Measurements from ENCODE around the gene FRMD1.

The FRMD1 gene

DNA sequence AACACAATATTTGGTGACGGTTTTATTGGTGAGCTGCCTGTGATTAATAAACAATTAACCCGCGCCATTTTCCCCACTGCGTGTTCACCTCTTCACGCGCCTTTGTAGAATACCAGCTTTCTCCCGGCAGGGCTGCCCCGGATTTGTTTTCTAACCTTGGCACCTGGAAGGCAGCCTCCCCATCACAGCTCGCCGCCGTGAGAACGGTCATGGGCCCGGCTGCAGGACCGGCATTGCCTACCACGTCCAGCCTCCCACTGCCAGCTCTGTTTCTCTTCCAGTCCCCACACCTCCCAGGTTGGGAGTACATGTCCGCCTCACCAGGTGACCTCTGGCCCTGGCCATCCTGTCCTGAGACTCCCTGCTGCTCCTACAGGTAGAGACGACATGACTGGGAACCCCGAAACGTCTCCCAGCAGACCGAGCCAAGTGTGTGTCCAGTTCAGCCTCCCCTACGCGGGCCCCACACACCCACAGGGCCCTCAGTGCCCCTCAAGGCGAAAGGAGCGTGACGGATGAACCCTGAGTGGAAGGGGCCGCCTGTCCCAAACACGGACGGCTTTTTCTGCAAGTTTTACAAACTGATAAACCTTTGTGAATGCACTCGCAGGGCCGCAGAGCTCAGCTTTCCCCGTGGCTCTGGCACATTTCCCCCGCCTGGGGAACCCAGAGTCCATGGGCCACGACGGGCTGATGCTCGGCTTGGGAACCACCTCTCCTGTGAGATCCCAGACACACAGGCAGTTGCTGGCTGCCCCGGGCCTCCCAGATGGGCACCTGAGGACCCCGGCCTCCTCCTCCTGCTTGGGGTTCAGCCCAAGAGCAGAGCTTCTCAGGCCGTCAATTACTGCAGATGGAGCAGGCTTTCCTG, 25.7 kb downstream of the FRMD1 start:
- no peak for DNase-seq

DNA sequence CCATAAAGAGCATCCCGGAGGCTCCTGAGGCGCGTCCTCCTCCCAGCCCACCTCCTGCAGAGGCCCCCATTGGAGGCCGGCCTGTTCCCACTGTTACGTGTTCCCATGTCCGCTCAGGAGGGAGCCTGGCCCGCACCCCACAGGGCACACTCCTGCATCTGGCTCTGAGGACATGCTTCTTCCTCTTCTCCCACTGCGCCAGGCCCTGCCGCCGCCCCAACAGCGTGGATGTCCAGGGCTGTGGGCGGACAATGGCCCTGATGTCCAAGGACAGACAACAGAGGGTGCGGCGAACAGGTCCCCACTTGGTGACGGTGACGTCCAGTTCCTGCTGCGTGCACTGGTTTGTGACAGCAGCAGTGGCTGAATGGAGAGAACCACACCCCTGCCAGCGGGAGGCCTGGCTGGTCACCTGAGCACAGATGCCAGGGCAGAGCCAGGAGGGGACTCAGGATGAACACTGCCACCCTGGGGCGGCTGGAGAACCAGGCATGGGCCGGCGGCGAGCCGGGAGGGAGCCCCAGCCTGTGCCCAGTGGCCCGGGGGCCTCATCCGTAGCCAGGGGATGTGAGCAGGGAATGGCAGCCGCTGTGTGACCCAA, 26.6 kb downstream of the FRMD1 start:
- no peak for DNase-seq

DNA sequence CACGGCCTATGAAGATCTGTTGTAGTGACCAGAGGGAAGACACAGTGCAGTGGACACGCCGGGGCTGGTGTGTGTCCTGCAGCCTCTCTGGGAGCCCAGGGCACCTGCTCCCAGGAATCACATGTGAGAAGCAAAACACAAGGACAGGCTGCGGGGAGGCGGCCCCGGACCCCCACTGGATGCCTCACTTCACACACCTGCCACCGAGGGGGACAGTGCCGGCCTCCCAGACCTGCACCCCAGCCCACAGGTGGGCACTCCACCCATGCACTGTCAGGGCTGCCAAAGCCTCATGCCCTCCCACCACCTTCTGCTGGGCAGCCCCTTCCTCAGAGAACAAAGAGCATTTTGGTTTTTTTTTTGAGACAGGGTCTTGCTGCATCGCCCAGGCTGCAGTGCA, 27.4 kb downstream of the FRMD1 start:
- no peak for DNase-seq

DNA sequence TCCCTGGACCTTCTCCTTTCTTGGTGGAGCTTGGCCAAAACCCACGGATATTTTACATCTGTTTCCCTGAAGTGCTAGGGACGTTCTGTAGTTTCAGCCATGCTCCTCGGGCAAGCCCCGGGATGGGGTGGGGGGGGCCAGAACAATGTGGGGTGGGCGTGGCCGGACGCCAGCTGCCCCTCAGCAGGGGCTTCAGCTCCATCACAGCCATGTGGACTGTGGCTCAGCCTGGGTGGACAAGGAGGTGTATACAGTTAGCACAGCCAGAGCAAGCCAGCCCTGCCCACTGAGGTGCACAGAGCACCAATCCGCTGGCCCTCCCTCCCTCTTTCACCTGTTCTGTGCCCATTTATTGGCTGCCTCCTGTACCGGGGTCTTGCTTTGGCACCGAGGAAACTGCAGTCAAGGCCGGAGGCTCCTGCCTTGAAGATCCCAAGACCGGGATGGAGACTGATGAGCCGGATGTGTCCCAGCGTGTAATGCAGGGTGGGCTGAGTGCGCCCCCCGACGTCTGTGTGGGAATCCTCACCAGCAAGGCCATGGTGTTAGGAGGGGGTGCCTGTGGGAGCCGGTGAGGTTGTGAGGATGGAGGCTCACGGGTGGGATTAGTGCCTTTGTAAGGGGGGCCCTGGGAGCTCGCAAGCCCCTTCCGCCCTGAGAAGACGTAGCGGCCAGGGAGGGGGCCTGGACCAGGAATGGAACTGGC, 28.0 kb downstream of the FRMD1 start:
- DNase-seq, result no peak

DNA sequence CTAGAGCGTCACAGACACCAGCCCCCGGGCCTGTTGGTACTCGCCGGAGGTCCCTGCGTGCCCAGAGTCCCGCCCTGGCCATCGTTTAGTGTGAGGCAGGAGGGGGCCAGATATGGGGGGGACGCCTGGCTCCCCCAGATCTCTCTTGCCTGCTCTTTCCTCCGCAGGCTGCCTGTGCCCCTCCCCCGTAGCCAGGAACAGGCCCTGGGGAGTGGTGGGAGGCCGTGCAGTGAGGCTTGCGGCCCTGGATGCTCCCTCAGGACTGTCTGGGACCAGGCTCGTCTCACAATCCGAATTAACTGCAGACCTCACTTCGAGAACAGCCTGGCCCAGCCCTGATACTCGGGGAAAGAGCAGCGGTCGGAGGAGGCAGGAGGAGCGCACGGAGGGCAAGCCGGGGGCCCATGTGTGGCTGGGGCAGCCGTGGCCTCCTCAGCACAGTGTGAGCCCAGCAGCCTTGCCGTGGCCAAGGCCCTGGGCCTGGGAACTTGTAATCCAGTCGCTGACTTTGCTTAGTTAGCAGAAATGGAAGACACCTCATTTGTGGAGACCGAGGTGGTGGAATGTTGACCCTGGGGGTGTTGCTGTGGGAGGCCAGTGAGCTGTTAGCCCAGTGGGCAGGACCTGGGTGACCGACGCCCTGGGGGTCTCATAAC, 28.7 kb downstream of the FRMD1 start:
- DNase-seq, result no peak

DNA sequence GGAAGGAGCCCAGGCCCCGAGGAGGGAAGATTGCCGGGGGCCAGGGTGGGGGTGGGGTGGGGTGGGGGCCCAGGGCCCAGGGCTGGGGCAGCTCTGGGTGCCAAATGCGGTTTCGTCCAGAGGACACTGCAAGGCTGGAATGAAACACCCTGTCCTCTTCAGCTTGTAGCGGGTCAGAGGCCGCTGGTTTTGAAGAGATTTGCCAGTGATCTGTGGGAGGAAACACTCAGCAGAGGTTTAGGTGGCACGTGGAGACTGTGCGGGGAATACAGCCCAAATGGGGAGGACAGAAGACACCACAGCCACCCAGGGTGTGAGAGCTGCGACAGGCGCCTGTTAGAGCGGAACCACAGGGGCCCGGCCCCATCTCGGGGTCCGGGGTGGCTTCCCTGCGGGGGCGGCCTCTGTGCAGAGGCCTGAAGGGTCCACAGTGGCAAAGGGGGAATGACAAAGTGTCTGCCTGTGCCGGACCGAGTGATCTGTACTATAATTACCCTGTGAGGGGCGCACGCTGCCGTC, 29.2 kb downstream of the FRMD1 start:
- DNase-seq, result no peak

DNA sequence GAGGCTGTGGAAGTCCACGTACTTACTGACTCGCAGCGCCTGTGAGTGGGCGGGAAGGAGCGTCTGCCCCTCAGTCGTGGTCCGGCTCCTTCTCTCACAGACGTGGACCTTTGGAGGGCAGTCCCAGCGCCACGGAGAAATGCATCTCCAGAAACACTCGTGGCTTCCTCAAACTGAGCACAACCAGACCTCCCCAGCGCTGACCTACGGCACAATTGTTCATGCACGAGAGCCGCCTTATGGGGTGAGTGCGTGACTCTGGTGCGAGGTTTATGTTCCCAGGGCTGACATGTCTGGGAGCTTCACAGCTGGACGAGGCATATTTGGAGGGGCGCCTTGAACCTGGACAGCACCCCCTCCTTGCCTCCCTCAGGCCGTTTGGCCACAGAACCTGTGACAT, 29.7 kb downstream of the FRMD1 start:
- DNase-seq, result no peak

GRCh38 chr6:168048724-168049025, 30.3 kb downstream of the FRMD1 start:
- no peak for DNase-seq

- no peak for DNase-seq
Observed at GRCh38 chr6:168047841-168048723, 30.9 kb downstream of the FRMD1 start.

DNA sequence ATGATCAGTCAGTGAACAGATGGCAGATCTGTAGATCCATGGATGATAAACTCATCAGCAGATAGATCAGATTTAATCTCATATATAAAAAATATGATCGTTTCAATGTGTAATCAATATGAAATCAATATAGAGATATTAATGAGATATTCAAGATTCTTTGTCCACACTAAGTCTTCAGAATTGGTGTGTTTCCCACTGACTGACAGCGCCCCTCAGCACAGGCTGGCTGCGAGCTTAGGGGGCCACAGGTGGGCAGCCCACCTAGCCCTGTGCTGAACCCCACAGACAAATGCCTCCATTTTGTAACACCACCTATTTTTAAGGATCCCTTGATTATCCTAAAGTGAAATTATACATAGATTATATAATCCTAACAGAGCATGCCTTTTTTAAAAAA, 32.3 kb downstream of the FRMD1 start:
- no peak for DNase-seq

GRCh38 chr6:168045706-168046620, 33.0 kb downstream of the FRMD1 start:
- no peak for DNase-seq

GRCh38 chr6:168045141-168045691, 33.8 kb downstream of the FRMD1 start:
- no peak for DNase-seq

DNA sequence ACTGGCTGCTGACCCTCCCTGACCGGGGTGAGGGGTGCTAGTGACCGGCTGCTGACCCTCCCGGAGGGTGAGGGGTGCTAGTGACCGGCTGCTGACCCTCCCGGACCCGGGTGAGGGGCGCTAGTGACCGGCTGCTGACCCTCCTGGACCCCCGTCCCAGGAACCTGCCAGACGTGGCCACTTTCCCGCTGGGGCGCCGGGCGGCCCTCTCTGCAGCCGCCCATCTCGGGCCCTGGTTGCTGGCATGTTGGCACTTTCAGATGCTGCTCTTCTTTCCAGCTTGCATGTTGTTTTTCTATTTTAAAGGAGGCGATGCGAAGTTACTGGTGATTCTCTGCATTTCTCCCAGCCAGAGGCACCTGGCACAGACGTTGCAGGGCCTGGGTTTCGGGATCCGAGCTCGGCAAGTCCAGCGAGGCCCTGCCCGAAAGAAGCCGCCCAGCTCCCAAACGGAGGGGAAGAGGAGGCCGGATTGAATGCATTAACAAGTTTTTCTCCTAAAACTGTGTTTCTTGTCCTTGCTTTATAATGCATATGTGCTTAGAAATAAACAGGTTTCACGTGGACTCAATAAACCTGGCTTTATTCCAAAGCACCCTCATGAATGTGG, 34.4 kb downstream of the FRMD1 start:
- DNase-seq, result no peak

GRCh38 chr6:168043848-168044415, 35.1 kb downstream of the FRMD1 start:
- DNase-seq, result no peak

DNA sequence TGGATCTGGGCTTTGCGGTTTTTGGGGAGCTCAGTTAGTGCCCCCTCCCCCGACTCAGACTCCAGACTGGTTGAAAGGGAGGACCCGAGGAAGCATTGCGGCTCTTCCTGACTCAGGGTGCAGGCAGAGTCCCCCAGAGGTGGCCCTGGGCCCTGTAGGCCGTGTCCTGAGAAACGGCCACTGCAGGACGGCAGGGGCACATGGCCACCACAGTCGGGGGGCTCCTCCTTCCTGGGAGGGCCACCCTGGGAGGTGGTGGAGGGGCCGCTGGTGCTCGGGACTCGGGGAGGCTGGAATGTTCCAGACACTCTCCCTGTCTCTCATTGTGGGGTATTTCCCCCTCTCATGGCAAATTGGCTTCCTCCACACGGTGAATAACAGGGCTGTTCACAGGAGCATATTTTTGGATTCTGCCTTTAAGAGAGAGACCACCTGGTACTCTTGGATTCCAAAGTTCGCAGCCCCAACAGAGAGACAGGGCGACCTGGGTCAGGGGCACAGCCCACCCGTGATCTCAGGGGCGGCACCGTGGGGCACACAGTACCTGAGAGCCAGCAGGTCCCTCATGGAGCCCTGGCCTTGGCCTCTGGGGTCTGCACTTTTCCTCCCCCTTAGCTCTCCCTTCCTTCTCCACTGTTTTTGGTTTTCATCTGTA, 35.7 kb downstream of the FRMD1 start:
- DNase-seq, result no peak

- DNase-seq, result no peak
Observed at GRCh38 chr6:168042426-168043192, 36.4 kb downstream of the FRMD1 start.

- DNase-seq, result no peak
Observed at GRCh38 chr6:168041928-168042327, 37.1 kb downstream of the FRMD1 start.

GRCh38 chr6:168040856-168041496, 38.0 kb downstream of the FRMD1 start:
- DNase-seq, result no peak

All from stimulated activated CD4-positive, alpha-beta T cell treated with anti-CD3 and anti-CD28 coated beads, Interleukin-4, amount 100 ng/mL, for 4 hours (primary cell).